Peyer's patch (tissue), 4 donors: ENCODE data around the gene C1RL.

ENCODE experiments used
- POLR2A ChIP-seq, 2 donors: fragments of 450-650 bp; IDR thresholded peaks; one replicate each; pipeline ENCODE4 v1.5.1; 2017; ENCODE audit warnings: antibody characterized with exemption in 2 of 2, mild to moderate bottlenecking in 2 of 2, moderate library complexity in 2 of 2
- TF ChIP-seq, protein P1 (sequence below), 6 experiments: fragments of 450-650 bp in 4 of 6; fragments of 200-600 bp in 2 of 6; sonication (generic) in 1 of 6; IDR thresholded peaks; one replicate each; pipeline ENCODE4 v1.5.1; 2017 to 2019; ENCODE audit warnings: antibody characterized with exemption in 6 of 6, mild to moderate bottlenecking in 3 of 6, moderate library complexity in 1 of 6

DNA sequence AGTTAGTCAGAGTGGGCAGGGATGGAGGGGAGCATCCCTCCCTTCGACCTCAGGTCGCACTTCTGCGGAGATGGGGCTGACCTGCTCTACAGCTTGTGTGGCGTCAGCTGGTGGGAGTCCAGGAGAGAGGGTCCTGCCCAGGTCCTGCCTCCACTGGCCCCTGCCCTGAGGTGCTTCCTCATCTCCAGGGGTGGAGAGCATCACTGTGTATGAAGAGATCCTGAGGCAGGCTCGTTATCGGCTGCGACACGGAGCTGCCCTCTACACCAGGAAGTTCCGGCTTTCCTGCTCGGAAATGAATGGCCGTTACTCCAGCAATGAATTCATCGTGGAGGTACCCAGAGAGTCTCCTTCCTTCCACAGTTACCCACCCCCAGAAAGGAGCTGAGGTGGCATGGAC is 41.3 kb upstream of the C1RL start:
- TF ChIP-seq, protein P1, sequence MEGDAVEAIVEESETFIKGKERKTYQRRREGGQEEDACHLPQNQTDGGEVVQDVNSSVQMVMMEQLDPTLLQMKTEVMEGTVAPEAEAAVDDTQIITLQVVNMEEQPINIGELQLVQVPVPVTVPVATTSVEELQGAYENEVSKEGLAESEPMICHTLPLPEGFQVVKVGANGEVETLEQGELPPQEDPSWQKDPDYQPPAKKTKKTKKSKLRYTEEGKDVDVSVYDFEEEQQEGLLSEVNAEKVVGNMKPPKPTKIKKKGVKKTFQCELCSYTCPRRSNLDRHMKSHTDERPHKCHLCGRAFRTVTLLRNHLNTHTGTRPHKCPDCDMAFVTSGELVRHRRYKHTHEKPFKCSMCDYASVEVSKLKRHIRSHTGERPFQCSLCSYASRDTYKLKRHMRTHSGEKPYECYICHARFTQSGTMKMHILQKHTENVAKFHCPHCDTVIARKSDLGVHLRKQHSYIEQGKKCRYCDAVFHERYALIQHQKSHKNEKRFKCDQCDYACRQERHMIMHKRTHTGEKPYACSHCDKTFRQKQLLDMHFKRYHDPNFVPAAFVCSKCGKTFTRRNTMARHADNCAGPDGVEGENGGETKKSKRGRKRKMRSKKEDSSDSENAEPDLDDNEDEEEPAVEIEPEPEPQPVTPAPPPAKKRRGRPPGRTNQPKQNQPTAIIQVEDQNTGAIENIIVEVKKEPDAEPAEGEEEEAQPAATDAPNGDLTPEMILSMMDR (IDR thresholded peaks at IDR 0.05): no peak
- TF ChIP-seq POLR2A (IDR thresholded peaks at IDR 0.05): no peak
